Spleen (tissue), 7 donors: ENCODE results near the gene UPK1B.

Source experiments
- POLR2A ChIP-seq, 3 donors: fragments of 450-650 bp; IDR thresholded peaks; one replicate each; pipeline ENCODE4 v1.5.1; 2017; ENCODE audit warnings: antibody characterized with exemption in 3 of 3, mild to moderate bottlenecking in 1 of 3
- POLR2AphosphoS5 ChIP-seq, 3 donors: sonication (generic); formaldehyde crosslinking; IDR thresholded peaks; one replicate each; pipeline ENCODE4 v1.5.1; 2017; ENCODE audit warnings: antibody characterized with exemption in 3 of 3
- TF ChIP-seq, protein P1 (sequence below), 11 experiments: fragments of 200-600 bp in 7 of 11; fragments of 450-650 bp in 4 of 11; sonication (generic) in 4 of 11; IDR thresholded peaks in 8 of 11; conservative IDR thresholded peaks in 3 of 11; 1 replicate in 7 of 11; 2 replicates in 4 of 11; pipeline versions ENCODE4 v1.4.0 to v1.8.0; 2016 to 2021; ENCODE audit warnings: antibody characterized with exemption in 11 of 11, inconsistent platforms in 4 of 11, mild to moderate bottlenecking in 1 of 11
- donor health status: DM: no; HTN: no; CAD: no; lungs with moderate emphysema.
- donor health status: DM: no; HTN: no; CAD: no.
- donor health status: DM: no; HTN: no; CAD: no.

DNA sequence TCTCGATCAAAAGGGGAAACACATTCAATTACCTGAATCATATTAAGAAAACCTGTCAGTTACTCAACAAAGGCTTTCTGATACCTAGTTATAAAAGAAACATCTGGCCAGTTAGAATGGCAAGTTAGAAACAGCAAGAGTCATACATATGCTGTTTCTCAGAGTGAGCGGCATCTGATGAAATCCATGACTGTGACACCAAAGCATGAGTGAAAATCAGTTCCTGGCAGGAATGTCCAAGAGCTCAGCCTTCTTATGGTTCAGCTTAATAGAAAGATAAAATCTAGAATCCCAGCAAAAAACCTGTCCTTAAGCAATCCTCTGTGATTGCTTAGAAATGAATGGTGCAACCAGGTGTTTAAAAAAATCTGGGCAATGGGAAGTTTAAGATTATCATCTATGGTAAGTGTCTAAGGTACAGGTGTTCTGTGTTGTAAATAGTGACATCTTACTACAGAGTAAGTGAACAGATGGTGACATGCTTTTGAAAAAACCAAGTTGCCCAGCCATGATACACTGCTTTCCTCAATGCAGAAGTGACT, 48.5 kb downstream of the UPK1B start:
- TF ChIP-seq, protein P1, sequence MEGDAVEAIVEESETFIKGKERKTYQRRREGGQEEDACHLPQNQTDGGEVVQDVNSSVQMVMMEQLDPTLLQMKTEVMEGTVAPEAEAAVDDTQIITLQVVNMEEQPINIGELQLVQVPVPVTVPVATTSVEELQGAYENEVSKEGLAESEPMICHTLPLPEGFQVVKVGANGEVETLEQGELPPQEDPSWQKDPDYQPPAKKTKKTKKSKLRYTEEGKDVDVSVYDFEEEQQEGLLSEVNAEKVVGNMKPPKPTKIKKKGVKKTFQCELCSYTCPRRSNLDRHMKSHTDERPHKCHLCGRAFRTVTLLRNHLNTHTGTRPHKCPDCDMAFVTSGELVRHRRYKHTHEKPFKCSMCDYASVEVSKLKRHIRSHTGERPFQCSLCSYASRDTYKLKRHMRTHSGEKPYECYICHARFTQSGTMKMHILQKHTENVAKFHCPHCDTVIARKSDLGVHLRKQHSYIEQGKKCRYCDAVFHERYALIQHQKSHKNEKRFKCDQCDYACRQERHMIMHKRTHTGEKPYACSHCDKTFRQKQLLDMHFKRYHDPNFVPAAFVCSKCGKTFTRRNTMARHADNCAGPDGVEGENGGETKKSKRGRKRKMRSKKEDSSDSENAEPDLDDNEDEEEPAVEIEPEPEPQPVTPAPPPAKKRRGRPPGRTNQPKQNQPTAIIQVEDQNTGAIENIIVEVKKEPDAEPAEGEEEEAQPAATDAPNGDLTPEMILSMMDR (IDR thresholded peaks at IDR 0.05 in 8 of 11, conservative IDR thresholded peaks at IDR 0.05 in 3 of 11), result no peak
- TF ChIP-seq POLR2A (IDR thresholded peaks at IDR 0.05) (no peak), POLR2AphosphoS5 (IDR thresholded peaks at IDR 0.05) (no peak)
